ENCODE results near the gene IMPG1.

DNA sequence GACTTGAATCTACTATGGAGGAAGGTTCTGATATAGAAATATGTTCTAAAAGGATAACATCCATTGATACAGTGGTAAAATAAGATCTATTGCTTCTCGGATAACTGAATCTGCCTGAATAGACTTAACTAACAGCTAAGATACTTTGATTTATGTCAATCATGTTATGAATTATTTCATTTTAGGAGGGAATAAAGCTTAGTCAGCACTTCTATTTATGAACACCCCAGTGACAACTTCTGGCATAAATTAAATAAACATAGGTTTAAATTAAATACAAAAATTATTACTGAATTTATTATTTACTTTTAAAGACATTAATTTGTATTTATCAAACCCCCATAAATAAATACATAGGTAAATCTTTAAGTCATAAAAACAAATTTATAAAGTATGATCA lies 69.3 kb downstream of the IMPG1 start:
- TF ChIP-seq, protein P1, sequence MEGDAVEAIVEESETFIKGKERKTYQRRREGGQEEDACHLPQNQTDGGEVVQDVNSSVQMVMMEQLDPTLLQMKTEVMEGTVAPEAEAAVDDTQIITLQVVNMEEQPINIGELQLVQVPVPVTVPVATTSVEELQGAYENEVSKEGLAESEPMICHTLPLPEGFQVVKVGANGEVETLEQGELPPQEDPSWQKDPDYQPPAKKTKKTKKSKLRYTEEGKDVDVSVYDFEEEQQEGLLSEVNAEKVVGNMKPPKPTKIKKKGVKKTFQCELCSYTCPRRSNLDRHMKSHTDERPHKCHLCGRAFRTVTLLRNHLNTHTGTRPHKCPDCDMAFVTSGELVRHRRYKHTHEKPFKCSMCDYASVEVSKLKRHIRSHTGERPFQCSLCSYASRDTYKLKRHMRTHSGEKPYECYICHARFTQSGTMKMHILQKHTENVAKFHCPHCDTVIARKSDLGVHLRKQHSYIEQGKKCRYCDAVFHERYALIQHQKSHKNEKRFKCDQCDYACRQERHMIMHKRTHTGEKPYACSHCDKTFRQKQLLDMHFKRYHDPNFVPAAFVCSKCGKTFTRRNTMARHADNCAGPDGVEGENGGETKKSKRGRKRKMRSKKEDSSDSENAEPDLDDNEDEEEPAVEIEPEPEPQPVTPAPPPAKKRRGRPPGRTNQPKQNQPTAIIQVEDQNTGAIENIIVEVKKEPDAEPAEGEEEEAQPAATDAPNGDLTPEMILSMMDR (conservative IDR thresholded peaks at IDR 0.05 in 1 of 2, IDR thresholded peaks at IDR 0.05 in 1 of 2; ENCODE audit: extremely low read depth in 1 of 2, insufficient read depth in 1 of 2, low read depth in 1 of 2, low read length in 2 of 2): no peak
- no peak for TF ChIP-seq EZH2 (IDR thresholded peaks at IDR 0.05; ENCODE audit: borderline replicate concordance, low read length)
